GM20000 (cell line): Measurements from ENCODE around the gene DPPA3.
"Not testable (repeated sequence)": the region's sequence is repeated elsewhere in the genome, so short reads cannot be mapped to it uniquely, and the experiment has no call there.

ENCODE experiments used
- DNase-seq: peaks from one replicate; pipeline ENCODE4 v3.0.0; 2012; ENCODE audit warnings: low spot score
- TF ChIP-seq, protein P1 (sequence below): IDR thresholded peaks from 2 replicates; pipeline ENCODE4 v1.5.1; 2012; ENCODE audit warnings: mild to moderate bottlenecking, control low read depth; ENCODE audit errors: extremely low read depth, missing control alignments

Gene DPPA3

DNA sequence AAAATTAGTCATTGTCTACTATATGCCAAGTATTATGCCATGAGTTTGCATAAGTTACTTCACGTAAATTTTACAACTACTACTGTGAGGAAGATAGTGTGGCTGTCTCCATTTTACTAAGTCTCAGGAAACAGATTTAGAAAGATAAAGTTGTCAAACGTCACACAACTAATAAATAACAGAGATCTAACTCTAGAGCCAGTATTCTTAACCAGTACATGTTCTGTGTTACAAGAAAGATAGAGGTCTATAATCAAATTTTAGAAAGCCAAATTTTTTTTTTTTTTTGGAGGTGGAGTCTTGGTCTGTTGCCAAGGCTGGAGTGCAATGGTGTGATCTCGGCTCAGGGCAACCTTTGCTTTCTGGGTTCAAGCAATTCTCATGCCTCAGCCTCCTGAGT is 21.8 kb downstream of the DPPA3 start:
- DNase-seq = no peak
- TF ChIP-seq, protein P1, sequence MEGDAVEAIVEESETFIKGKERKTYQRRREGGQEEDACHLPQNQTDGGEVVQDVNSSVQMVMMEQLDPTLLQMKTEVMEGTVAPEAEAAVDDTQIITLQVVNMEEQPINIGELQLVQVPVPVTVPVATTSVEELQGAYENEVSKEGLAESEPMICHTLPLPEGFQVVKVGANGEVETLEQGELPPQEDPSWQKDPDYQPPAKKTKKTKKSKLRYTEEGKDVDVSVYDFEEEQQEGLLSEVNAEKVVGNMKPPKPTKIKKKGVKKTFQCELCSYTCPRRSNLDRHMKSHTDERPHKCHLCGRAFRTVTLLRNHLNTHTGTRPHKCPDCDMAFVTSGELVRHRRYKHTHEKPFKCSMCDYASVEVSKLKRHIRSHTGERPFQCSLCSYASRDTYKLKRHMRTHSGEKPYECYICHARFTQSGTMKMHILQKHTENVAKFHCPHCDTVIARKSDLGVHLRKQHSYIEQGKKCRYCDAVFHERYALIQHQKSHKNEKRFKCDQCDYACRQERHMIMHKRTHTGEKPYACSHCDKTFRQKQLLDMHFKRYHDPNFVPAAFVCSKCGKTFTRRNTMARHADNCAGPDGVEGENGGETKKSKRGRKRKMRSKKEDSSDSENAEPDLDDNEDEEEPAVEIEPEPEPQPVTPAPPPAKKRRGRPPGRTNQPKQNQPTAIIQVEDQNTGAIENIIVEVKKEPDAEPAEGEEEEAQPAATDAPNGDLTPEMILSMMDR = no peak

DNA sequence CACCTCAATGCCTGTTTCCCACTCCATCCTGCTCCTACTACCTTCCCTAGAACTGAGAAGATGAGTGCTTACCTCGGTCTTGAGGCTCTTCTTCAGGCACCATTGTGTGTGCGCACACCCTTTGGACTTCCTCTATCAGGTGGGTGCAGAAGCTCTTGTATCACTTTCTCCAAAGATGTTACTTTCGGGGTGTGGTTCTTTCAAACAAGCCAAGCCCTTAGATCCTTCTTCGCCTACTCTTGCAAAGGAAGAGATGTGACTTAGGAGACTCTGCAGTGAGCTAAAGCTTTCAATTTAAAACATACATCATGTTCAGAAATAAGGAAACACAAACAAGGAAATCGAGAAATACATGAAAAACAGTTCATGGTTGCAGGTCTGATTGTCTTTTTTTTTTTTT is 36.0 kb downstream of the DPPA3 start, which contains the start of gene CLEC4C:
Gene CLEC4C (minus strand): TSS at position 130 of the 400 bp plus-strand sequence. CDS start 27 bp downstream, at position 103.
- DNase-seq = no peak
- TF ChIP-seq, protein P1 = no peak

DNA sequence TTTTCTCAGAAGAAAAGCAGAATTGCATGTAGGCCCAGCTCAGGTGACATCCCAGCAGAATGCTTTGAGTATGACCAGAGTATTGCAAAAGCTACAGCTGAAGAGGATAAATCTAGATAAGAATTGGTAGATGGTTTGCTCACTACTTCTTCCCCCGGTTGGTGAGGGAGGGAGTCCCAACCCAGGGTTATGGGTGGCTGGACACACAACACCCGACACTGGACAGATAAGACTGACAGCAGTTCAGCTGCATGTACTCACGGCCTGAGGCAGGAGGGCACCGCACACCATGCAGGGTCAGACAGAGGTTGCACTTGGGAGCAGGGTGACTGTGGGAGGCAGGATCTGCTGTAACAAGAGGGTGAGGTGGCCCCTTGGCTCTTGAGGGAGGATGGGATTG is 37.6 kb downstream of the DPPA3 start:
- TF ChIP-seq, protein P1 = no peak
- DNase-seq = no peak

DNA sequence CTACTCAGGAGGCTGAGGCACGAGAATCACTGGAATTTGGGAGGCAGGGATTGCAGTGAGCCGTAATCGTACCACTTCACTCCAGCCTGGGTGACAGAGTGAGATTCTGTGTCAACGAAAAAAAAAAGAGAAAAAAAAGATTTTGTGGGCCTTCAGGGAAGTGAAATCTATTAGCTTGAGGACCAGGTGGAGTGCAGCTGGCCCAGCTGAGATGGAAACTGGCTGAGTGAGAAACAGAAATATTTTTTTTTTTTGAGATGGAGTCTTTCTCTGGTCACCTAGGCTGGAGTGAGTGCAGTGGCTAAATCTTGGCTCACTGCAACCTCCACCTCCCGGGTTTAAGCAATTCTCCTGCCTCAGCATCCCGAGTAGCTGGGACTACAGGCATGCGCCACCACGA is 38.2 kb downstream of the DPPA3 start:
- peak; percentile 35 for DNase-seq
- TF ChIP-seq, protein P1 = no peak

DNA sequence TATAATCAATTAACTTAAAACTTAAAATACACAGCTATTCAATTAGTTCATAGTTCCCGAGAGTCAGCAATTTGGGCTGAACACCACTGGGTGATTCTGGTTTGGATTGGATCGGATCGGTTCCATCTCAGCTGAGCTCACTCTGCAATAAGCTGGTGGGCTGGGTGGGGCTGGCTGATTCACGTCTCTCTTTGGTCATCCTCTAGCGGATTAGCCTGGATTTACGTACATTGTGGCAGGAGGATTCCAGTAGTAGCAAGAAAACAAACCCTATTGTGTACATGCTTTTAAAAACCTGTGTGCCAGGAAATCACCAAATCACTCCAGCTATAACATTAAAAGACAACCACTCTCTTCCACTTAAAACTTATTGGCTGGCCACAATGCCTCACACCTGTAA is 39.1 kb downstream of the DPPA3 start:
- no peak for DNase-seq
- TF ChIP-seq, protein P1 = no peak

DNA sequence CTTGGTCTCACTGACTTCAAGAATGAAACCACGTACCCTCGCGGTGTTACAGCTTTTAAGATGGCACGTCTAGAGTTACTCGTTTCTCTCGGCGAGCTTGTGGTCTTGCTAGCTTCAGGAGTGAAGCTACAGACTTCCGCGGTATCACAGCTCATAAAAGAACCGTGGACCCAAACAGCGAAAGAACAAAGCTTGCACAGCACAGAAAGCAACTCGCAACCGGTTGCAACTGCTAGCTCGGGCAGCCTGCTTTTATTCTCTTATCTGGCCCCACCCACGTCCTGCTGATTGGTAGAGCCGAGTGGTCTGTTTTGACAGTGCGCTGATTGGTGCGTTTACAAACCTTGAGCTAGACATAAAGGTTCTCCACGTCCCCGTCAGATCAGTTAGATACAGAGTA is 40.2 kb downstream of the DPPA3 start:
- TF ChIP-seq, protein P1 = no peak
- no peak for DNase-seq

DNA sequence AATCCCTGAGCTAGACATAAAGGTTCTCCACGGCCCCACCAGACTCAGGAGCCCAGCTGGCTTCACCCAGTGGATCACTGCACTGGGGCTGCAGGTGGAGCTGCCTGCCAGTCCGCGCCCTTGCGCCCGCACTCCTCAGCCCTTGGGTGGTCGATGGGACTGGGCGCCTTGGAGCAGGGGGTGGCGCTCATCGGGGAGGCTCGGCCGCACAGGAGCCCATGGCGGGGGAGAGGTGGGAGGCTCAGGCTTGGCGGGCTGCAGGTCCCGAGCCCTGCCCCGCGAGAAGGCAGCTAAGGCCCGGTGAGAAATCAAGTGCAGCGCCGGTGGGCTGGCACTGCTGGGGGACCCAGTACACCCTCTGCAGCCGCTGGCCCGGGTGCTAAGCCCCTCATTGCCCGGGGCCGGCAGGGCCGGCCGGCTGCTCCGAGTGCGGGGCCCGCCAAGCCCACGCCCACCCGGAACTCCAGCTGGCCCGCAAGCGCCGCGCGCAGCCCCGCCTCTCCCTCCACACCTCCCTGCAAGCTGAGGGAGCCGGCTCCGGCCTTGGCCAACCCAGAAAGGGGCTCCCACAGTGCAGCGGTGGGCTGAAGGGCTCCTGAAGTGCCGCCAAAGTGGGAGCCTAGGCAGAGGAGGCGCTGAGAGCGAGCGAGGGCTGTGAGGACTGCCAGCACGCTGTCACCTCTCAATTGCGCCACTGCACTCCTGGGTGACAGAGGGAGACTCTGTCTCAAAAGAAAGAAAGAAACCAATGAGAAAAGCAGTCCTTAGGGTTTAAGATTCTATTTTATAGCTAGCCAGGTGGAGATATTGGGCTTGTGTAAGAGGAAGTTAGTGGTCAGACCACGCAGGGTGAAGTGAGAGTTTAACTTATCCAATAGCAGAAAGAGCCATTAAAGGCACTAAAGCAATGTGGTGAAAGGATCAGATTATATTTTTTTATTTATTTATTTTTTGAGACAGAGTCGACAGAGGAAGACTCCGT is 41.0 kb downstream of the DPPA3 start:
- DNase-seq = not testable (repeated sequence)

DNA sequence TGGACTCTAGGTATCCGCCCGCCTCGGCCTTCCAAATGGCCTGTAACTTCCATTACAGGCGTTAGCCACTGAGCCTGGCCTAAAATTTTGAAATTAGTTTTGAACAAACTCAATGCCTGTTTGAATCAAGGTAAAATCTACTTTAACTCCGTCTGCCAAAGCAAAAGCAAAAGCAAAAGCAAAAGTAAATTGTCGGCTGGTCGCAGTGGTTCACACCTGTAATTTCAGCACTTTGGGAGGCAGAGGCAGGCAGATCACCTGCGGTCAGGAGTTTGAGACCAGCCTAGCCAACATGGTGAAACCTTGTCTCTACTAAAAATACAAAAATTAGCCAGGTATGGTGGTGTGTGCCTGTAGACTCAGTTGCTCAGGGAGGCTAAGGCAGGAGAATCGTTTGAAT is 44.4 kb downstream of the DPPA3 start:
- DNase-seq = not testable (repeated sequence)
